DOHH2 (cell line): ENCODE measurements around the gene SUOX.

Experiments
- H3F3A ChIP-seq: fragments of 200-600 bp; sonication (generic), shearing (Covaris generic); 2 replicates; pipeline ENCODE4 v1.6.0; 2016; ENCODE audit warnings: antibody characterized with exemption, mild to moderate bottlenecking; ENCODE audit not compliant: control insufficient read depth, insufficient read depth
- H3K27ac ChIP-seq: fragments of 200-600 bp; sonication (generic); 2 replicates; pipeline ENCODE4 v1.5.1; 2014; ENCODE audit warnings: low read depth, mild to moderate bottlenecking, low read length, moderate library complexity
- H3K27me3 ChIP-seq: fragments of 200-600 bp; sonication (generic); 2 replicates; pipeline ENCODE4 v1.6.1; 2014; ENCODE audit warnings: mild to moderate bottlenecking, low read length, mixed read lengths; ENCODE audit not compliant: control insufficient read depth
- H3K36me3 ChIP-seq: fragments of 200-600 bp; sonication (generic); 2 replicates; pipeline ENCODE4 v1.6.1; 2014; ENCODE audit warnings: mild to moderate bottlenecking, low read length, moderate library complexity, mixed read lengths; ENCODE audit not compliant: control insufficient read depth
- H3K4me1 ChIP-seq: fragments of 200-600 bp; sonication (generic); 2 replicates; pipeline ENCODE4 v1.6.1; 2014; ENCODE audit warnings: mild to moderate bottlenecking, low read length, mixed read lengths; ENCODE audit not compliant: control insufficient read depth
- H3K4me2 ChIP-seq: fragments of 200-600 bp; sonication (generic); 2 replicates; pipeline ENCODE4 v1.6.0; 2014; ENCODE audit warnings: mild to moderate bottlenecking, low read length, moderate library complexity
- H3K4me3 ChIP-seq: fragments of 200-600 bp; sonication (generic); 2 replicates; pipeline ENCODE4 v1.5.1; 2014; ENCODE audit warnings: mild to moderate bottlenecking, low read length, mixed read lengths
- H3K79me2 ChIP-seq: fragments of 200-600 bp; sonication (generic); 2 replicates; pipeline ENCODE4 v1.6.1; 2014; ENCODE audit warnings: mild to moderate bottlenecking, low read length, mixed read lengths; ENCODE audit not compliant: control insufficient read depth
- H3K9me2 ChIP-seq: fragments of 200-600 bp; sonication (generic); replicated peaks from 2 replicates; pipeline ENCODE4 v1.6.1; 2014; ENCODE audit warnings: mild to moderate bottlenecking, low read length, mixed read lengths; ENCODE audit not compliant: control insufficient read depth
- H3K9me3 ChIP-seq: fragments of 200-600 bp; sonication (generic); 2 replicates; pipeline ENCODE4 v1.6.1; 2014; ENCODE audit warnings: antibody characterized with exemption, low read length, mixed read lengths; ENCODE audit not compliant: control insufficient read depth, insufficient read depth
- H4K20me1 ChIP-seq: fragments of 200-600 bp; sonication (generic); 2 replicates; pipeline ENCODE4 v1.6.0; 2014; ENCODE audit warnings: low read depth, mild to moderate bottlenecking, antibody characterized with exemption, low read length, moderate library complexity; ENCODE audit not compliant: control insufficient read depth, insufficient read depth
- EZH2phosphoT487 ChIP-seq: fragments of 200-600 bp; sonication (generic); IDR thresholded peaks from 2 replicates; pipeline ENCODE4 v1.6.1; 2017; ENCODE audit warnings: borderline replicate concordance, mild to moderate bottlenecking, antibody characterized with exemption, low read length, moderate library complexity, mixed read lengths
- TF ChIP-seq, protein P1 (sequence below): fragments of 200-600 bp; sonication (generic); IDR thresholded peaks from one replicate; pipeline ENCODE4 v1.5.1; 2014; ENCODE audit warnings: antibody characterized with exemption, mild to moderate bottlenecking, low read depth, low read length; ENCODE audit not compliant: poor library complexity, severe bottlenecking

SUOX gene

DNA sequence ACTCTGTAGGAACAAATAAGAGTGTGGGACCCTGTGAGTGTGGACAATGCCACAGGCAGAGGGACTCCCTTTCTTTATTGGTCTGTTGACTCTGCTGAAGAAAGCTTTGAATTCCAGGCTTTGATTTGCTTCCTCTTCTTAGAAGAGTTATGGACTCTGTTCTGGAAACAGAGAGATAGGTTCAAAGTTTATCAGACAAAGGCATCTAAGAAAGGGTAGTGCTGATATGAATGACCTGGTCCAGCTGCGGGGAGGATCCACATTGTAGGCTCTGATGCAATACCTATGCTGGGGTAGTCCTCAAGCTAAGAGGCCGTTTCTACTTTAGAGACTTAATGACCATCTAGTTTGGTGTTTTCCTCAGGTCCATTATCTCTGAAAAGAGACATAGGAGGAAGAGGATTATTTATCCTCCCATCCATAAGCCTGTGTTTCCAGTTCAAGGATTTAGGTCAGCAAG is 13.1 kb downstream of the SUOX start:
- H3K36me3 ChIP-seq, result no peaks in the 10 kb centered on the region
- H3K9me2 ChIP-seq, result no peaks in the 10 kb centered on the region
- H3K27me3 ChIP-seq, result no peaks in the 10 kb centered on the region
- no peak for TF ChIP-seq EZH2phosphoT487
- TF ChIP-seq, protein P1, sequence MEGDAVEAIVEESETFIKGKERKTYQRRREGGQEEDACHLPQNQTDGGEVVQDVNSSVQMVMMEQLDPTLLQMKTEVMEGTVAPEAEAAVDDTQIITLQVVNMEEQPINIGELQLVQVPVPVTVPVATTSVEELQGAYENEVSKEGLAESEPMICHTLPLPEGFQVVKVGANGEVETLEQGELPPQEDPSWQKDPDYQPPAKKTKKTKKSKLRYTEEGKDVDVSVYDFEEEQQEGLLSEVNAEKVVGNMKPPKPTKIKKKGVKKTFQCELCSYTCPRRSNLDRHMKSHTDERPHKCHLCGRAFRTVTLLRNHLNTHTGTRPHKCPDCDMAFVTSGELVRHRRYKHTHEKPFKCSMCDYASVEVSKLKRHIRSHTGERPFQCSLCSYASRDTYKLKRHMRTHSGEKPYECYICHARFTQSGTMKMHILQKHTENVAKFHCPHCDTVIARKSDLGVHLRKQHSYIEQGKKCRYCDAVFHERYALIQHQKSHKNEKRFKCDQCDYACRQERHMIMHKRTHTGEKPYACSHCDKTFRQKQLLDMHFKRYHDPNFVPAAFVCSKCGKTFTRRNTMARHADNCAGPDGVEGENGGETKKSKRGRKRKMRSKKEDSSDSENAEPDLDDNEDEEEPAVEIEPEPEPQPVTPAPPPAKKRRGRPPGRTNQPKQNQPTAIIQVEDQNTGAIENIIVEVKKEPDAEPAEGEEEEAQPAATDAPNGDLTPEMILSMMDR, result no peak
- H3K79me2 ChIP-seq, result 0 out of 2 replicates have a peak, but pooled peaks cover 3% of the 10 kb centered on the region
- H3K4me3 ChIP-seq, result no peak overlapping the region
- H3K9me3 ChIP-seq, result no peaks in the 10 kb centered on the region
- H4K20me1 ChIP-seq, result no peaks in the 10 kb centered on the region
- no peak overlapping the region for H3K27ac ChIP-seq
- peaks cover 10% of the 10 kb centered on the region for H3K4me1 ChIP-seq
- H3K4me2 ChIP-seq, result no peak overlapping the region
- peaks cover 6% of the 10 kb centered on the region; the same call in 1 of the 2 replicates for H3F3A ChIP-seq

DNA sequence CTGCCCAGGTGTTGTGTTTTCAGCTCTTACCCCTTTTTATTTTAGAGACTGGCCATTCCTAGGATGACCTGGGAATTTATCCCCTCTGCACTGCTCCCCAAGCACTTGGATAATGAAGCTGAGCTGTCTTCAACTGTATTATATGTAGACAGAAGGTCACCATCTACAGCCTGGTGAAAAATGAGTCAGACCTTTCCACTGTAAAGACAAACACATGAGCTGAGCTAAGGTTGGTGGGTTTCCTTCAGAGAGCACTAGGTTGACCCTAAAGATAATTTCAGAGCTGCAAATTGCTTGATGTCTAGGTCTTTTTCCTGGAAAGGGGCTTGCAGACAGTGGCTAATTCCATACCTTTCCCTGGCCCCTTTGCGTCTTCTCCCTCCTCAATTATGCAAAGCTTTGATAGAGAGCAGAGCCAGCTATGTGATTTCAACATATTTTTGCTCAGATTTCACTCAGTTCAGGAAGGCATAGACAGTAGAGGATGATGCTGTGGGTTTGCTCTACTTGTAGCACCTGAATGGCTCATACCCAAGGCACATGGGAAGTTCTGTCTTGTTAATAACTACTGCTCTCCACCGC is 14.5 kb downstream of the SUOX start:
- no peaks in the 10 kb centered on the region for H3K9me2 ChIP-seq
- TF ChIP-seq, protein P1, result no peak
- no peak for TF ChIP-seq EZH2phosphoT487
- H3K79me2 ChIP-seq, result 0 out of 2 replicates have a peak, but pooled peaks cover 3% of the 10 kb centered on the region
- no peak overlapping the region for H3K4me3 ChIP-seq
- no peaks in the 10 kb centered on the region for H3K9me3 ChIP-seq
- no peak overlapping the region for H3K4me2 ChIP-seq
- H3K4me1 ChIP-seq, result peaks cover 10% of the 10 kb centered on the region
- no peaks in the 10 kb centered on the region for H3K27me3 ChIP-seq
- H3K36me3 ChIP-seq, result no peaks in the 10 kb centered on the region
- H3F3A ChIP-seq, result 0 out of 2 replicates have a peak, but pooled peaks cover 3% of the 10 kb centered on the region
- H4K20me1 ChIP-seq, result no peaks in the 10 kb centered on the region
- no peak overlapping the region for H3K27ac ChIP-seq

DNA sequence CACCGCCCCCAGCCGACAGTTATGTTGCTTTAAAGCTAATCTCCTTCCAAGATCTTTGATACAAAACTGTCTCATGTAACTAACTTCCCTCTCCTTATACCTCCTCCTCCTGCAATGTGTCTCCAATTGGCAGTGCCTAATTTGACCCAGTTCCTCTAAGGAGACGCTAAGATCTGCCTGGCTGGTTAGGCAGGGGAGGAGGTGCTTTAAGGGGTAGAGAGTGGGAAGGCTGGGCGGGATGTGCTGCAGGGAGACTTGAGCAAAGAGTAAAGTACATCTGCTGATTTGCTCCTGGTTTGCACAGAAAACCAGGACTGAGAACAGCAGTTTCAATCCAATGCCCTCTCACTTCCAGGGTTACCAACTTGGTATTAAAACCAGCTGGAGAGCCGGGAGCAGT is 16.4 kb downstream of the SUOX start:
- H3K4me1 ChIP-seq, result no peaks in the 10 kb centered on the region
- H3K9me2 ChIP-seq, result no peaks in the 10 kb centered on the region
- TF ChIP-seq, protein P1, result no peak
- no peak for TF ChIP-seq EZH2phosphoT487
- H3K27ac ChIP-seq, result no peak overlapping the region
- no peaks in the 10 kb centered on the region for H3K36me3 ChIP-seq
- H3K4me3 ChIP-seq, result no peak overlapping the region
- no peak overlapping the region for H3K4me2 ChIP-seq
- no peaks in the 10 kb centered on the region for H3K27me3 ChIP-seq
- H3K9me3 ChIP-seq, result no peaks in the 10 kb centered on the region
- no peaks in the 10 kb centered on the region for H3K79me2 ChIP-seq
- H3F3A ChIP-seq, result 0 out of 2 replicates have a peak, but pooled peaks cover 3% of the 10 kb centered on the region
- H4K20me1 ChIP-seq, result no peaks in the 10 kb centered on the region
